Smooth muscle cell of the brain vasculature (primary cell): ENCODE data around the gene DPH2.

Experiments used
- DNase-seq: peaks from one replicate; pipeline ENCODE4 v3.0.0-alpha.2; 2012; ENCODE audit warnings: low read depth, low spot score

The DPH2 gene

GRCh38 chr1:44000122-44000665 lies 30.4 kb downstream of the DPH2 start:
- no peak for DNase-seq

GRCh38 chr1:44002165-44002564 lies 32.4 kb downstream of the DPH2 start:
- no peak for DNase-seq

GRCh38 chr1:44002606-44003157 lies 32.9 kb downstream of the DPH2 start:
- DNase-seq: no peak

GRCh38 chr1:44008259-44008658 lies 38.4 kb downstream of the DPH2 start:
- no peak for DNase-seq

- no peak for DNase-seq
Observed at GRCh38 chr1:44010935-44011471, 41.2 kb downstream of the DPH2 start.

GRCh38 chr1:44012404-44012803 lies 42.6 kb downstream of the DPH2 start:
- no peak for DNase-seq

GRCh38 chr1:44012941-44013609 lies 43.3 kb downstream of the DPH2 start:
- no peak for DNase-seq

- DNase-seq: no peak
Observed at GRCh38 chr1:44013949-44014348, 44.1 kb downstream of the DPH2 start.

GRCh38 chr1:44014365-44015104 lies 44.7 kb downstream of the DPH2 start:
- DNase-seq: no peak

GRCh38 chr1:44015206-44015605 lies 45.4 kb downstream of the DPH2 start:
- DNase-seq: no peak

- DNase-seq: no peak
Observed at GRCh38 chr1:44016041-44016889, 46.5 kb downstream of the DPH2 start.

GRCh38 chr1:44016890-44017400 lies 47.1 kb downstream of the DPH2 start:
- DNase-seq: no peak

GRCh38 chr1:44019466-44019948 lies 49.7 kb downstream of the DPH2 start:
- no peak for DNase-seq

- DNase-seq: no peak
Observed at GRCh38 chr1:44020464-44020863, 50.7 kb downstream of the DPH2 start.

- DNase-seq: no peak
Observed at GRCh38 chr1:44021156-44021555, 51.3 kb downstream of the DPH2 start.

GRCh38 chr1:44021581-44022321 lies 51.9 kb downstream of the DPH2 start:
- DNase-seq: no peak
